IMR-90 (cell line): ENCODE measurements around the gene RETN. TPM values are rescaled to one million over a fixed set of nuclear protein-coding genes. Genes with fewer than 3 reads are reported as not detected.

Source experiments
- ATAC-seq: fragments of 200-7000 bp; cut with Tn5 transposase; 2 replicates; pipeline ENCODE4 v1.9.1; 2020; ENCODE audit warnings: low read depth, mild to moderate bottlenecking, moderate library complexity
- BruUV-seq: library from RNA; stranded (reverse); fragments of 400-500 nt; replicated peaks from 2 replicates; lab custom pipeline; 2021; lab: Mats Ljungman, UMichigan
- CTCF ChIA-PET: fragments of 300-600 bp; formaldehyde crosslinking; extraction: SDS; loops from one replicate; lab custom pipeline; 2021; ENCODE audit warnings: antibody characterized with exemption; lab: Yijun Ruan, JAX
- POLR2A ChIA-PET: fragments of 300-600 bp; sonication (Branson Sonifier 250); formaldehyde crosslinking; loops from one replicate; lab custom pipeline; 2022; ENCODE audit warnings: antibody characterized with exemption; ENCODE audit not compliant: unreplicated experiment; lab: Charles Lee
- DNase-seq: peaks from one replicate; pipeline ENCODE4 v3.0.0; 2013
- H2AFZ ChIP-seq: replicated peaks from 2 replicates; pipeline ENCODE3; 2013; ENCODE audit warnings: low read length, mild to moderate bottlenecking; ENCODE audit not compliant: poor library complexity
- H2AK5ac ChIP-seq: 2 replicates; pipeline ENCODE4 v1.6.1; 2013; ENCODE audit warnings: low read depth, low read length, inconsistent platforms
- H2AK9ac ChIP-seq: replicated peaks from 2 replicates; pipeline ENCODE3; 2013; ENCODE audit warnings: mild to moderate bottlenecking, low read depth, low read length, moderate library complexity; ENCODE audit not compliant: poor library complexity
- H2BK120ac ChIP-seq: 2 replicates; pipeline ENCODE4 v1.6.1; 2013; ENCODE audit warnings: low read depth, low read length, inconsistent platforms
- H2BK15ac ChIP-seq: 3 replicates; pipeline ENCODE4 v1.6.1; 2013; ENCODE audit warnings: low read depth, low read length, inconsistent platforms
- H2BK20ac ChIP-seq: 2 replicates; pipeline ENCODE4 v1.6.1; 2013; ENCODE audit warnings: low read depth, mild to moderate bottlenecking, inconsistent platforms, low read length, moderate library complexity
- H2BK5ac ChIP-seq: 2 replicates; pipeline ENCODE4 v1.6.1; 2013; ENCODE audit warnings: mild to moderate bottlenecking, low read depth, low read length, inconsistent platforms; ENCODE audit not compliant: poor library complexity, severe bottlenecking
- H3K14ac ChIP-seq: replicated peaks from 2 replicates; pipeline ENCODE4 v1.6.1; 2013; ENCODE audit warnings: low read depth, low read length, inconsistent platforms
- H3K18ac ChIP-seq: 2 replicates; pipeline ENCODE4 v1.6.1; 2013; ENCODE audit warnings: low read depth, low read length, control low read depth
- H3K23ac ChIP-seq: 2 replicates; pipeline ENCODE4 v1.6.1; 2013; ENCODE audit warnings: low read depth, low read length, inconsistent platforms
- H3K27ac ChIP-seq: 2 replicates; pipeline ENCODE4 v1.5.1; 2013; ENCODE audit warnings: mild to moderate bottlenecking, control low read depth, low read length; ENCODE audit not compliant: insufficient read depth
- H3K27me3 ChIP-seq: 2 replicates; pipeline ENCODE4 v1.6.1; 2013; ENCODE audit warnings: low read length; ENCODE audit not compliant: control insufficient read depth, insufficient read depth
- H3K36me3 ChIP-seq: 2 replicates; pipeline ENCODE4 v1.6.1; 2013; ENCODE audit warnings: low read length, mixed read lengths; ENCODE audit not compliant: control insufficient read depth, insufficient read depth
- H3K4ac ChIP-seq: 2 replicates; pipeline ENCODE4 v1.6.1; 2013; ENCODE audit warnings: low read depth, low read length, inconsistent platforms
- H3K4me1 ChIP-seq: 2 replicates; pipeline ENCODE4 v1.6.1; 2013; ENCODE audit warnings: low read length, mixed read lengths; ENCODE audit not compliant: control insufficient read depth, insufficient read depth
- H3K4me2 ChIP-seq: 2 replicates; pipeline ENCODE4 v1.6.1; 2013; ENCODE audit warnings: low read depth, mild to moderate bottlenecking, control low read depth, low read length, moderate library complexity
- H3K4me3 ChIP-seq: 2 replicates; pipeline ENCODE4 v1.5.1; 2013; ENCODE audit warnings: low read depth, mild to moderate bottlenecking, control low read depth, low read length, moderate library complexity; ENCODE audit not compliant: insufficient read depth
- H3K56ac ChIP-seq: 2 replicates; pipeline ENCODE4 v1.6.1; 2013; ENCODE audit warnings: low read length, inconsistent platforms; ENCODE audit not compliant: insufficient read depth; ENCODE audit errors: extremely low read depth
- H3K79me1 ChIP-seq, 2 experiments: 2 replicates each; pipeline ENCODE4 v1.6.1; 2013; ENCODE audit warnings: low read length in 2 of 2, inconsistent platforms in 1 of 2, low read depth in 1 of 2
- H3K9ac ChIP-seq: 2 replicates; pipeline ENCODE4 v1.6.1; 2013; ENCODE audit warnings: low read depth, low read length, control low read depth
- H3K9me1 ChIP-seq: 2 replicates; pipeline ENCODE4 v1.6.1; 2013; ENCODE audit warnings: low read length, inconsistent platforms; ENCODE audit not compliant: insufficient read depth
- H3K9me3 ChIP-seq: 2 replicates; pipeline ENCODE4 v1.6.1; 2013; ENCODE audit warnings: low read length; ENCODE audit not compliant: control insufficient read depth, insufficient read depth
- H4K20me1 ChIP-seq: 2 replicates; pipeline ENCODE4 v1.6.1; 2013; ENCODE audit warnings: low read length, inconsistent platforms; ENCODE audit not compliant: insufficient read depth
- H4K5ac ChIP-seq: 2 replicates; pipeline ENCODE4 v1.6.1; 2013; ENCODE audit warnings: mild to moderate bottlenecking, low read depth, low read length, control low read depth
- H4K8ac ChIP-seq, 2 experiments: 2 replicates each; pipeline ENCODE4 v1.6.1; 2013; ENCODE audit warnings: low read depth in 2 of 2, low read length in 2 of 2, control low read depth in 1 of 2, inconsistent platforms in 1 of 2
- H4K91ac ChIP-seq: 2 replicates; pipeline ENCODE4 v1.6.1; 2013; ENCODE audit warnings: low read depth, low read length, inconsistent platforms; ENCODE audit not compliant: insufficient read depth
- MAZ ChIP-seq: IDR thresholded peaks from 2 replicates; pipeline ENCODE4 v1.6.1; 2012; ENCODE audit warnings: low read depth, mild to moderate bottlenecking, low read length, improper control_type of control experiment, moderate library complexity, borderline replicate concordance
- WGBS, 2 experiments: methylation state at CpG; one replicate each; pipeline versions ENCODE4 v1.1.5 to v1.1.7; 2013; ENCODE audit warnings: missing lambda C conversion rate in 2 of 2; ENCODE audit not compliant: insufficient read length in 1 of 2; ENCODE audit errors: extremely low coverage in 2 of 2; 5-methylcytosine and 5-hydroxymethylcytosine counted together
- dilution Hi-C: fragments of 300-500 bp; cut with HindIII; formaldehyde crosslinking; loops from one replicate; pipeline ENCODE4 v1.14.3; 2018; ENCODE audit warnings: low sequenced_read_pairs; ENCODE audit not compliant: unreplicated experiment
- in situ Hi-C: fragments of 300-500 bp; cut with MboI; formaldehyde crosslinking; loops from 3 replicates; pipeline ENCODE4 v1.14.3; 2019; ENCODE audit warnings: low sequenced_read_pairs, inconsistent platforms, mixed read lengths
- intact Hi-C: fragments of 100-400 bp; cut with micrococcal nuclease; formaldehyde crosslinking; loops from 2 replicates; pipeline ENCODE4 v1.10.0; 2022
- polyA plus RNA-seq, 3 experiments: library from polyadenylated mRNA; depleted of rRNA; stranded (reverse); fragments of >200 nt; gene quantifications; 2 replicates each; pipeline ENCODE4 v1.2.3, GENCODE V29; 2012; ENCODE audit warnings: low replicate concordance in 1 of 3
- total RNA-seq: library from RNA; depleted of rRNA; stranded (reverse); fragments of >200 nt; gene quantifications from 2 replicates; pipeline ENCODE4 v1.2.3, GENCODE V29; 2012

Gene RETN
- total and polyA plus RNA-seq, 2 of the 4 experiments (the other 2 are of a cell fraction): not detected

GRCh38 chr19:7628589-7629311 is 40.1 kb upstream of the RETN start:
- in situ Hi-C loops (no loop called here), intact Hi-C loops (loop anchor here (1.0 to 2.0 kb wide), 2 partner anchors 52 to 274 kb away; partner anchors contain the start of gene TRAPPC5), dilution Hi-C loops (no loop called here)
- Histone ChIP-seq H3K23ac (peak overlapping the region; percentile 44; the same call in 1 of the 2 replicates), H2BK15ac (no peak overlapping the region), H4K20me1 (peaks cover 5% of the 10 kb centered on the region; the same call in 1 of the 2 replicates), H3K18ac (no peak overlapping the region), H2BK20ac (no peak overlapping the region), H3K27me3 (no peaks in the 10 kb centered on the region), H3K27ac (peak overlapping the region; percentile 47), H3K4me3 (peak overlapping the region; percentile 70), H3K9ac (peak overlapping the region; percentile 78), H2AK5ac (peak overlapping the region; percentile 55), H3K36me3 (peaks cover 14% of the 10 kb centered on the region), H3K4me1 (peaks cover 8% of the 10 kb centered on the region; the same call in 1 of the 2 replicates), H2AFZ (peak overlapping the region; percentile 91), H3K14ac (peak overlapping the region; percentile 59; the same call in 1 of the 2 replicates), H3K4ac (peak overlapping the region; percentile 72), H4K91ac (peak overlapping the region; percentile 54; the same call in 1 of the 2 replicates), H3K9me1 (0 out of 2 replicates have a peak, but pooled peaks cover 4% of the 10 kb centered on the region), H3K56ac (peak overlapping the region; percentile 33; the same call in 1 of the 2 replicates), H4K8ac (peak overlapping the region; percentile 77 to 88), H3K79me1 (peaks cover 3 to 56% of the 10 kb centered on the region in 2 experiments; a peak in 3 of 4 replicates), H2BK120ac (no peak overlapping the region), H4K5ac (peak overlapping the region; percentile 51), H2BK5ac (no peak overlapping the region), H2AK9ac (peak overlapping the region; percentile 92), H3K4me2 (peak overlapping the region; percentile 93), H3K9me3 (no peaks in the 10 kb centered on the region)
- DNase-seq (no peak), ATAC-seq (no peak)
- BruUV-seq: no TSS peak
- CTCF ChIA-PET: interaction anchor here (1.2 kb wide), 2 partner anchors 52 to 60 kb away, joined by 5 to 6 read pairs; partner anchors contain the start of gene TRAPPC5
- TF ChIP-seq MAZ: no peak
- POLR2A ChIA-PET: interaction anchor here (0.7 kb wide), 1 partner anchor 226 kb away, joined by 3 read pairs; no protein-coding TSS in a partner anchor
- 2% methylated on average over 7 of the region's 15 CpGs; no CpG with 5 or more reads in 1 of the 2 experiments for WGBS, 2 experiments
